NCI-H1092 treated with DMSO at 0.1 percent for 48 hours (cell line): Measurements from ENCODE around the gene CORO2B.

Experiments used
- DNase-seq: peaks from one replicate; lab custom pipeline; 2025; lab: John Stamatoyannopoulos, UW

The CORO2B gene

GRCh38 chr15:68609629-68610028 is 30.8 kb downstream of the CORO2B start:
- no peak for DNase-seq

GRCh38 chr15:68610825-68611224 is 32.0 kb downstream of the CORO2B start:
- DNase-seq = no peak

- no peak for DNase-seq
These were observed 33.7 kb downstream of the CORO2B start for GRCh38 chr15:68612503-68612902.

- no peak for DNase-seq
These were observed 34.4 kb downstream of the CORO2B start for GRCh38 chr15:68612979-68613740.

GRCh38 chr15:68614286-68615035 is 35.7 kb downstream of the CORO2B start:
- DNase-seq = no peak

GRCh38 chr15:68615301-68615700 is 36.5 kb downstream of the CORO2B start:
- DNase-seq = no peak

- DNase-seq = no peak
These were observed 37.0 kb downstream of the CORO2B start for GRCh38 chr15:68615811-68616210.

- DNase-seq = no peak
These were observed 37.6 kb downstream of the CORO2B start for GRCh38 chr15:68616397-68616796.

GRCh38 chr15:68617001-68617400 is 38.2 kb downstream of the CORO2B start:
- no peak for DNase-seq

- DNase-seq = no peak
These were observed 39.0 kb downstream of the CORO2B start for GRCh38 chr15:68617777-68618176.

- DNase-seq = peak; percentile 69
These were observed 39.6 kb downstream of the CORO2B start for GRCh38 chr15:68618394-68618793.

- peak; percentile 78 for DNase-seq
These were observed 40.3 kb downstream of the CORO2B start for GRCh38 chr15:68618908-68619698.

- DNase-seq = peak; percentile 94
These were observed 42.1 kb downstream of the CORO2B start for GRCh38 chr15:68620721-68621527.

- DNase-seq = no peak
These were observed 42.7 kb downstream of the CORO2B start for GRCh38 chr15:68621535-68621934.

- no peak for DNase-seq
These were observed 44.6 kb downstream of the CORO2B start for GRCh38 chr15:68623301-68623892.

GRCh38 chr15:68625853-68626252 is 47.1 kb downstream of the CORO2B start:
- DNase-seq = no peak

- DNase-seq = no peak
These were observed 47.5 kb downstream of the CORO2B start for GRCh38 chr15:68626283-68626682.

GRCh38 chr15:68626739-68627138 is 47.9 kb downstream of the CORO2B start:
- DNase-seq = no peak

GRCh38 chr15:68627476-68627875 is 48.7 kb downstream of the CORO2B start:
- DNase-seq = no peak

GRCh38 chr15:68627995-68628394 is 49.2 kb downstream of the CORO2B start:
- no peak for DNase-seq

- DNase-seq = peak; percentile 80
These were observed 50.9 kb downstream of the CORO2B start for GRCh38 chr15:68629519-68630210.
